ENCODE data around the gene SMC2.

DNA sequence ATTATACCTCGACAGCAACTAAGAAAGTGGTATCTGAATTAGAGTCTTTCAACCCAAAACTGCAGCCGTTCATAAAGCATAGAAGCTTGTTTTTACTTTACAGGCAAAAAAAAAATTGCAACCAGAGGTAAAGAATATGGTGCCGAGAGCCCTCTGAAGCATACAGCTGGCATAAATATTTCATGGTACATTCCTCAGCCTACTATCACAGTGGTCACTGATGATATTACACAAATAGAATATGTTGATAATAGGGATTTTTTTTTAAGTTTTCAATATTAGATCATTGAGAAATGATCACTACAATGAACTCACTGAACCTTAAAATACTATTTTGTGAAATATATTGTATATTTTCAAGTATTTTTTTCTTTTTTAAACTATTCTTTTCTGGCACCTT is 6.2 kb upstream of the SMC2 start:
- TF ChIP-seq, protein P1, sequence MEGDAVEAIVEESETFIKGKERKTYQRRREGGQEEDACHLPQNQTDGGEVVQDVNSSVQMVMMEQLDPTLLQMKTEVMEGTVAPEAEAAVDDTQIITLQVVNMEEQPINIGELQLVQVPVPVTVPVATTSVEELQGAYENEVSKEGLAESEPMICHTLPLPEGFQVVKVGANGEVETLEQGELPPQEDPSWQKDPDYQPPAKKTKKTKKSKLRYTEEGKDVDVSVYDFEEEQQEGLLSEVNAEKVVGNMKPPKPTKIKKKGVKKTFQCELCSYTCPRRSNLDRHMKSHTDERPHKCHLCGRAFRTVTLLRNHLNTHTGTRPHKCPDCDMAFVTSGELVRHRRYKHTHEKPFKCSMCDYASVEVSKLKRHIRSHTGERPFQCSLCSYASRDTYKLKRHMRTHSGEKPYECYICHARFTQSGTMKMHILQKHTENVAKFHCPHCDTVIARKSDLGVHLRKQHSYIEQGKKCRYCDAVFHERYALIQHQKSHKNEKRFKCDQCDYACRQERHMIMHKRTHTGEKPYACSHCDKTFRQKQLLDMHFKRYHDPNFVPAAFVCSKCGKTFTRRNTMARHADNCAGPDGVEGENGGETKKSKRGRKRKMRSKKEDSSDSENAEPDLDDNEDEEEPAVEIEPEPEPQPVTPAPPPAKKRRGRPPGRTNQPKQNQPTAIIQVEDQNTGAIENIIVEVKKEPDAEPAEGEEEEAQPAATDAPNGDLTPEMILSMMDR (IDR thresholded peaks at IDR 0.05; ENCODE audit: insufficient read depth, low read depth, low read length), result no peak
- TF ChIP-seq EZH2 (IDR thresholded peaks at IDR 0.05; ENCODE audit: insufficient read depth, low read length), result no peak
